Measurements from ENCODE around the gene PAPOLA. TPM values are rescaled to one million over a fixed set of nuclear protein-coding genes. Genes with fewer than 3 reads are reported as not detected.

PAPOLA gene
- total RNA-seq, 4 donors from 2014 or later = 113 to 169 (median 133) TPM

- DNase-seq (ENCODE audit: low spot score) (no peak), ATAC-seq (ENCODE audit: low FRiP score) (no peak)
- TF ChIP-seq, protein P1, sequence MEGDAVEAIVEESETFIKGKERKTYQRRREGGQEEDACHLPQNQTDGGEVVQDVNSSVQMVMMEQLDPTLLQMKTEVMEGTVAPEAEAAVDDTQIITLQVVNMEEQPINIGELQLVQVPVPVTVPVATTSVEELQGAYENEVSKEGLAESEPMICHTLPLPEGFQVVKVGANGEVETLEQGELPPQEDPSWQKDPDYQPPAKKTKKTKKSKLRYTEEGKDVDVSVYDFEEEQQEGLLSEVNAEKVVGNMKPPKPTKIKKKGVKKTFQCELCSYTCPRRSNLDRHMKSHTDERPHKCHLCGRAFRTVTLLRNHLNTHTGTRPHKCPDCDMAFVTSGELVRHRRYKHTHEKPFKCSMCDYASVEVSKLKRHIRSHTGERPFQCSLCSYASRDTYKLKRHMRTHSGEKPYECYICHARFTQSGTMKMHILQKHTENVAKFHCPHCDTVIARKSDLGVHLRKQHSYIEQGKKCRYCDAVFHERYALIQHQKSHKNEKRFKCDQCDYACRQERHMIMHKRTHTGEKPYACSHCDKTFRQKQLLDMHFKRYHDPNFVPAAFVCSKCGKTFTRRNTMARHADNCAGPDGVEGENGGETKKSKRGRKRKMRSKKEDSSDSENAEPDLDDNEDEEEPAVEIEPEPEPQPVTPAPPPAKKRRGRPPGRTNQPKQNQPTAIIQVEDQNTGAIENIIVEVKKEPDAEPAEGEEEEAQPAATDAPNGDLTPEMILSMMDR (IDR thresholded peaks at IDR 0.05) = no peak
These were observed 114.1 kb downstream of the PAPOLA start for GRCh38 chr14:96616161-96616721.

Other genes with a start within 250 kb of the PAPOLA start
- 10 to 100 TPM in 2 of 4 donors, not detected in 2; 11.8 to 36.5 TPM for gene BDKRB1, start 246.2 kb upstream of the PAPOLA start, total RNA-seq
- gene ATG2B, start 139.0 kb upstream of the PAPOLA start, total RNA-seq = 10 to 100 TPM; 22.9 to 33.1 (median 27.3) TPM
- 10 to 100 TPM; 10.6 to 32.8 (median 16.4) TPM for gene GSKIP, start 138.9 kb upstream of the PAPOLA start, total RNA-seq
- 1 to 10 TPM in 2 of 4 donors, under 1 TPM in 1, not detected in 1; 0.82 to 3.4 (median 1.3) TPM for gene AK7, start 110.3 kb upstream of the PAPOLA start, total RNA-seq